Inflammatory macrophage treated with lipopolysaccharide for 1 hour (primary cell): ENCODE results near the gene BCAP31.

ENCODE experiments used
- DNase-seq, 2 donors: peaks; one replicate each; pipeline ENCODE4 v3.0.0-alpha.2; 2020 to 2022

The BCAP31 gene

GRCh38 chrX:153671589-153672530, 52.3 kb downstream of the BCAP31 start:
- DNase-seq = no peak

DNA sequence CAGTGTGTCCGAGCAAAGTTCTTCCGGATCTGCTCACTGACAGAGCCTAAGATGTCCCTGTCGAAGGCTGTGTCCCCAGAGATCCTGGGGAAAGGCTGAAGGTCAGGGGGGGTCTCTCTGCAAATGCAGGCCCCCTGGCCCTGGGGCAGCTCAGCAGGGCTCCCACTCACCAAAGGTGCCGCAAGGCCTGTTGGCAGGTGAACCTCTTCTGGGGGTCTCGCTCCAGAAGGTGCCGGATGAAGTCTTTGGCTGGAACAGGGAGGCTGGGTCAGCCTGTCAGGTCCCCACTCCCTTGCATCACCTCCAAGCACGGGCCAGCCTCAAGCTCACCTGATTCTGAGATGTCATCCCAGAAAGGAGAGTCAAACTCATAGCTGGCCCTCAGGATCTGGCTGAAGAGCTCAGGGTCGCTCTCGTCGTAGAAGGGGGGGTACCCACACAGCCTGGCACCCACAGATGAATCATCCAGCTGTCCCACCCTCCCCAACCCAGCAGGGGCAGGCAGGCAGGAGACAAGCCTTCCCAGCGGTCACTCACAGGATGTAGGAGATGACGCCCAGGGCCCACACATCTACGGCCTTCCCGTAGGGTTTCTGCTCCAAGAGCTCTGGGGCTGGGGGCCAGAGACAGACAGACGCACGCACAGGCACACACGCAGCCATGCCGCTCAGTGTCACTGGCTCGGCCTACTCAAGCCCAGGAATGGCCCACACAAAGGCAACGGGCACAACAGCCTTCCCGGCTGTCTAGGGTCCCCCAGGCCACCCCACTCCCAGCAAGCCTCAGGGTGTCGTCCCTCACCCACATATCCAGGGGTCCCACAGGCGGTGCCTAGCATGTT, 53.2 kb downstream of the BCAP31 start:
- DNase-seq = no peak

DNA sequence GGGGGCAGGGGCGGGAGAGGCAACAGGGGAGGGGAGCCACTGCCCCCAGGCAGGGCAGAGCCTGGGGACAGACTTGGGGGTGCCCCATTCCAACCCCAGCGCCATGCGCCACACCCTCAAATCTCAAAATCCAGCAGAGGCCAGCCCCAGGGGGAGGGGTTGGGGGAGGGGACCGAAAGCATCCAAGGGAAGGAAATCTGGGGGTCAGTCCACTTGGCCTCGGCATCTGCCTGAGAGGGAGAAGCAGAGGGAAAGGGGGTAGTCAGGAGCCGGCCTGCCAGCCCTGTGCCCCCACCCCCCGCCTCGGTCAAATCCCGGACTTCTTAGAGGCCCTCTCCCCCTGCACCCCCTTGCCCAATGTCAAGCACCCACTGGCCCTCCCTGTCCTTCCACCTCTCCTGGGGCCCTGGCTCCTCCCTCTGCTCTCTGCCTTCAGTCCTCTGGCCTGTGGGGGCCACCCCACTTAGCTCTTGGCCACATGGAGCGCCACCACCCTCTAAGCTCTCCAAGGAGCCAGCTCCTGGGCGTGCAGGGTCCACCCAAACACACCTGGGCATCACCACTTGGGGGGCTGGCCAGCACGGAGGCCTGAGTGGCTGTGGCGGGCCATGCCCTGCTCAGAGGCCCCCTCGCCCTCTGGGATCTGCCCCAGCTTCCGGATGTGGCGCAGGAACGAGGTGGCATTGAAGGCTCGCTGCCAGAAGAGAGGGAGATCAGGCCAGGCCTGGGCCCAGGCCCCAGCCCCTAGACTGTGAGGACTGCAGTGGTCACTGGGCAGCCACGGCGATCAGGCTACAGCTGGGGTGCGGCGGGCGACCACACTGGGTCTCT, 54.1 kb downstream of the BCAP31 start:
- no peak for DNase-seq

GRCh38 chrX:153669174-153669890, 54.9 kb downstream of the BCAP31 start:
- DNase-seq = peak in 1 of 2 donors; percentile 10

DNA sequence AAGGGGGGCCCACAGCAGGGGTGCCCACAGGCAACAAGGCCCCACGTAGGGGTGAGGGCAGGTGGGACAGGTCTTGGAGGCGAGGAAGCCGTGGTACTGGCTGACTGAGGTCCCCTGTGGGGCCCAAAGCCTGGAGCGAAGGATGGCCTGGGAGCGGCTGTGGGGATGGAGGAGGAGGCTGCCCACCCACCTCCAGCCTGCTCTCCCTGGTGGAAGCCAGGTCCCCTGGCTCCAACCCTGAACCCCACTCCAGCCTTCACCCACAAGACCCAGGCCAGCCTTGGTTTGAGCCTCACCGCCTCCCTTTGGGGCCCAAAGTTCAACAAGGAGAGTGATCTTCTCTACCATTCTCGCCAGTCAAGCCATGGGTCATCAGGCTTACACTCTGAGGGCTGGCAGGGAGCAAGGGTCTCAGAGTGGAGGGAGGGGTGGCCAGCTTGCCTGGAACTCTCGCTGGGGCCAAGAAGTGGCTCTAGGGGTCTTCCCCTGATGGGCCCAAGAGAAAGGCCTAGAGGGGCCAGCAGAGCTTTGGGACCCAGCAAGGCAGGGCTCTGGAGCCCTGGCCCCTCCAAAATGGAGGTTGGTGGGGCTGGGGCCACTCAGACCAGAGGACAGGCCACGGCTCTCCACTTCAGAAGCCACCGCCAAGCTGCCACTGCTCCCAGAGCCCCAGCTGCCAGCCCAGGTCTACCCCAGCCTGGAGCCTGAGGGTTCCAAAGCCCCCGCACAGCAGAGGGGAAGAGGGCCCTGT, 55.6 kb downstream of the BCAP31 start:
- no peak for DNase-seq

GRCh38 chrX:153667956-153668396, 56.2 kb downstream of the BCAP31 start:
- DNase-seq = peak; percentile 59 to 89

DNA sequence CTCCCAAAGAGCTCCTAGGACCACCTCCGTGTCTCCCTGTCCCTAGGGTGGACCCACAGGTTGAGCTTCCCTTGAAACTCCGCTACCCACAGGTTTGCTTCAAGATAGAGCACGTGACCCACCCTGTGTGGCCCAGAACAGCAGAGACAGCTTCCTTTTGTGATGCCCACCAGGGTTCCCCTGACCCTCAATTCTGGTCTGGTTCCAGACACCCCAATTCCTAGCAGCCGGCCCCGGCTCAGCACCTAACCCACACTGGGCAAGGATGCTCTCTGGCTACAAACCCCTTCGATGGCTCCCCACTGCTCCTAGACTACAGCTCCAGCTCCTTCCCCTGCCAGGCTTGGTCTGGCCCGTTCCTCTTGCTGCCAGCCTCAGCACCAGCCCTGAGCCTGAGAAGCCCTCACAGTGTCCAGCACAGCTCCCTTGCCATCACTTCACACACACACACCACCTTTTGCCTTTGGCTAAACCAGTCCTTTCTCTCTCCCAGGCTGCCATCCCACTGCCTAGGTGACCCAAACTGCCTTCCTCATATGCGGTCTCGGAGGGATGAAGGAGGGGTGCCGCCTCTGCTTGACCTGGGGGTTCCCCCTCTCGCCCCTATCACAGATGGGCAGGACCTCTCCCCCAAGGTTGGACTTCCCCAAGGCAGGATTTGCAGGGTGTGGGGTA, 56.8 kb downstream of the BCAP31 start:
- no peak for DNase-seq

DNA sequence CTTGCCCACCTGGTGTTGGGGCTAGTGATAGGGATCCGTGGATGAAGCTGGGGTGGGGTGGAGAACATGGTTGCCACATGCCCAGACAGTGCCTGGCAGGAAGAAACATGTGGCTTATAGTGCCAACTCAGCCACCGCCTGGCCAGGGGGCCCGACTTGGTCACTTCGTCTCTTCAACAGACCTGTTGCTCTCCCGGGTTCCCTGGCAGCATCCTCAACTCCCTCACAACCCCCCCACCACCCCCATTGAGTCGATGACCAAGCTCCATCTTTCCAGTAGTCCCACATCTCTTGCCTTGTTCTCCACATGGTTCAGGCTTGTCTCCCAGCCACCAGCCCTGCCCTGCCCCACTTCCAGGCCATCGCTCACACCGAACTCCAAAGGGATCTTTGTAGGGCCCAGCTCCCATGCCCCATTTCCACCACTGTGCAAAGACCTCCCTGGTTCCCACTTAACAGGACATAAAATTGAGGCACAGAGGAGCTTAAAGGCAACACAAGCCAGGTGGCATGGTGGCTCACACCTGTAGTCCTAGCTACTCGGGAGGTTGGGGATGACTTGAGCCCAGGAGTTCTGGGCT, 58.4 kb downstream of the BCAP31 start:
- no peak for DNase-seq

DNA sequence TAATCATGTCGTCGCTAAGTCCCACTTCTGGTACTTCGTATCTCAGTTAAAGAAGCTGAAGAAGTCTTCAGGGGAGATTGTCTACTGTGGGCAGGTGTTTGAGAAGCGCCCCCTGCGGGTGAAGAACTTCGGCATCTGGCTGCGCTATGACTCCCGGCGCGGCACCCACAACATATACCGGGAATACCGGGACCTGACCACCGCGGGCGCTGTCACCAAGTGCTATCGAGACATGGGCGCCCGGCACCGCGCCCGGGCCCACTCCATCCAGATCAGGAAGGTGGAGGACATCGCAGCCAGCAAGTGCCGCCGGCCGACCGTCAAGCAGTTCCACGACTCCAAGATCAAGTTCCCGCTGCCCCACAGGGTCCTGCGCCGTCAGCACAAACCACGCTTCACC, 61.9 kb downstream of the BCAP31 start:
- DNase-seq = peak in 1 of 2 donors; percentile 35

DNA sequence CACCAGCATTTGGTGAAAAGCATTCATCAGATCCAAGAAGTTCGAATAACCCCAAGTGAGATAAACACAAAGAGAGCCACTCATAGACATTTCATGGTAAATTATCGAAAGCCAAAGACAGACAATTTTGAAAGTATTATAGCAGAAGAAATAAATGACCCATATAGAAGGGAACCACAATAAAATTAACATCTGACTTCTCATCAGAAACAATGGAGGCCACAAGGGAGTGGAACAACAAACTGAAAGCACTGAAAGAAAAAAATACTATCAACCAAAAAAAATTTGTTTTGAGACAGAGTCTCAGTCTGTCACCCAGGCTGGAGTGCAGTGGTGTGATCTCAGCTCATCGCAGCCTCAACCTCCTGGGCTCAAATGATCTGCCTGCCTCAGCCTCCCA, 64.9 kb downstream of the BCAP31 start:
- no peak for DNase-seq

- no peak for DNase-seq
Observed at GRCh38 chrX:153657161-153657560, 67.0 kb downstream of the BCAP31 start.

GRCh38 chrX:153653556-153653955, 70.6 kb downstream of the BCAP31 start:
- no peak for DNase-seq

GRCh38 chrX:153651540-153652079, 72.6 kb downstream of the BCAP31 start:
- peak in 1 of 2 donors; percentile 23 for DNase-seq

GRCh38 chrX:153650959-153651358, 73.2 kb downstream of the BCAP31 start:
- DNase-seq = no peak
